ENCODE results near the gene SPEG. TPM values are rescaled to one million over a fixed set of nuclear protein-coding genes. Genes with fewer than 3 reads are reported as not detected.

Gene SPEG
- total RNA-seq, 1 experiment from 2014 or later, result 16.7 TPM

DNA sequence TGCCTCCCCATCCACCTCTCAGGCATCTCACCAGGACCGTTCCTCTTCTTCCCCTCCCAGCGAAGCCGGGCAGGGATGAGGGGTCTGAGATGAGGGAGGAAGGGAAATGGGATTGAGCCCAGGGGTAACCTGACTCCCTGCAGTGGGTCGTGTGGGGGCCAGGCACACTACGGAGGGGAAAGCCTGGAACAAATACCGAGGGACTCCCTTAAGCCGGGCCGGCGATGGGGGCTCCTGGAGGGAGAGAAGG is 250 bp upstream of the SPEG start:
- intact Hi-C loops (cut with micrococcal nuclease; ENCODE audit: unreplicated experiment), result no loop called here
- Mint-ChIP-seq H3K27me3 (ENCODE audit: unreplicated experiment) (no peaks in the 10 kb centered on the region), H3K9me3 (ENCODE audit: low read depth, unreplicated experiment) (no peaks in the 10 kb centered on the region), H3K36me3 (ENCODE audit: insufficient read depth, unreplicated experiment) (no peaks in the 10 kb centered on the region), H3K27ac (ENCODE audit: unreplicated experiment) (no peak overlapping the region), H3K4me1 (ENCODE audit: low read depth, unreplicated experiment) (no peaks in the 10 kb centered on the region), H3K4me3 (ENCODE audit: low read depth, unreplicated experiment) (no peak overlapping the region)
- CTCF ChIA-PET, result interaction anchor here (1.0 kb wide), 1 partner anchor 32 kb away, joined by 3 read pairs; no protein-coding TSS in a partner anchor
- BruUV-seq (replicated peaks), result no TSS peak
- TF ChIP-seq, protein P1, sequence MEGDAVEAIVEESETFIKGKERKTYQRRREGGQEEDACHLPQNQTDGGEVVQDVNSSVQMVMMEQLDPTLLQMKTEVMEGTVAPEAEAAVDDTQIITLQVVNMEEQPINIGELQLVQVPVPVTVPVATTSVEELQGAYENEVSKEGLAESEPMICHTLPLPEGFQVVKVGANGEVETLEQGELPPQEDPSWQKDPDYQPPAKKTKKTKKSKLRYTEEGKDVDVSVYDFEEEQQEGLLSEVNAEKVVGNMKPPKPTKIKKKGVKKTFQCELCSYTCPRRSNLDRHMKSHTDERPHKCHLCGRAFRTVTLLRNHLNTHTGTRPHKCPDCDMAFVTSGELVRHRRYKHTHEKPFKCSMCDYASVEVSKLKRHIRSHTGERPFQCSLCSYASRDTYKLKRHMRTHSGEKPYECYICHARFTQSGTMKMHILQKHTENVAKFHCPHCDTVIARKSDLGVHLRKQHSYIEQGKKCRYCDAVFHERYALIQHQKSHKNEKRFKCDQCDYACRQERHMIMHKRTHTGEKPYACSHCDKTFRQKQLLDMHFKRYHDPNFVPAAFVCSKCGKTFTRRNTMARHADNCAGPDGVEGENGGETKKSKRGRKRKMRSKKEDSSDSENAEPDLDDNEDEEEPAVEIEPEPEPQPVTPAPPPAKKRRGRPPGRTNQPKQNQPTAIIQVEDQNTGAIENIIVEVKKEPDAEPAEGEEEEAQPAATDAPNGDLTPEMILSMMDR (IDR thresholded peaks at IDR 0.05; ENCODE audit: unreplicated experiment), result no peak
- no peak for DNase-seq

DNA sequence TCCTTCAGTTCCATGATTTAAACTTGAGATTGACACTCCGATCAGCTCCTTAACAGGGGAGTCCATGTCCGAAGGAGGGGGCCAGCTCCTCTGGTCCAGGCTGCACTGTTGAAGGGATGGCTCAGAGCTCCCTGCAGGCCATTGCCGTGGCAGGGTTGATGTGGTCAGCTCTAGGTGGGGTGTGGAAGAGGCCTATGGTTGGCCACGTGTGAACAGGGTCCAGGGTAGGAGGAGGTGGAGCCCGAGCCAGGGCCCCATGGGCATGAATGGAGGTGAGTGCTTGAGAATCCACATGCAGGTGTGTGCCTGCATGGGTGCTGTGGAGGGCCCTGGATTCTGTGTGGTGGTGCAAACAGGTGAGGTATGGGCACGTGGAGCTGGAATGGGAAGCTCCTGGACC is 1.1 kb downstream of the SPEG start:
- CTCF ChIA-PET, result no interaction called here
- Mint-ChIP-seq H3K36me3 (ENCODE audit: insufficient read depth, unreplicated experiment) (no peaks in the 10 kb centered on the region), H3K9me3 (ENCODE audit: low read depth, unreplicated experiment) (no peaks in the 10 kb centered on the region), H3K27ac (ENCODE audit: unreplicated experiment) (no peak overlapping the region), H3K27me3 (ENCODE audit: unreplicated experiment) (peaks cover 3% of the 10 kb centered on the region), H3K4me3 (ENCODE audit: low read depth, unreplicated experiment) (no peak overlapping the region), H3K4me1 (ENCODE audit: low read depth, unreplicated experiment) (peaks cover 2% of the 10 kb centered on the region)
- DNase-seq, result no peak
- intact Hi-C loops (cut with micrococcal nuclease; ENCODE audit: unreplicated experiment), result no loop called here
- TF ChIP-seq, protein P1 (IDR thresholded peaks at IDR 0.05; ENCODE audit: unreplicated experiment), result no peak
- BruUV-seq (replicated peaks), result no TSS peak

DNA sequence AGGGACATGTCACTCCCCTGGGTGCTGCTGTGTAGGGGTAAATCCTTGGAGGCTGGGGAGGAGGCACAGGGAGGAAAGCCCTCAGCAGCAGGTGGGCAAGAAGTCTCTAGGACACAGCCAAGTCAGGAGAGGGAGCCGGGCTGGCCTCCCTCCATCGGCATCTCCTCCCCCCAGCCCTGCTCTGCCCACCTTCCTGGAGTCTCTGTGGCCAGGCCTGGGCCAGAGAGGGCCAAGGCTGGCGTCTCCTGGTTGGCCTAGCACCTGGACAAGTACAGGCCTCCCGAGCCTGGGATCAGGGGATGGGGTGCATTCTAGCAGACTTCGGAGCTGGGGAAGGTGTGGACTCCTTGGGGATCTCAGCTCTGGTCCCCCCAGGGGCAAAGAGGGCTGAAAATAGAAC is 1.8 kb downstream of the SPEG start:
- H3K27me3 Mint-ChIP-seq (ENCODE audit: unreplicated experiment), result peaks cover 11% of the 10 kb centered on the region
- BruUV-seq (replicated peaks), result no TSS peak
- intact Hi-C loops (cut with micrococcal nuclease; ENCODE audit: unreplicated experiment), result no loop called here
- no peak overlapping the region for H3K4me3 Mint-ChIP-seq (ENCODE audit: low read depth, unreplicated experiment)
- TF ChIP-seq, protein P1 (IDR thresholded peaks at IDR 0.05; ENCODE audit: unreplicated experiment), result no peak
- no peaks in the 10 kb centered on the region for H3K9me3 Mint-ChIP-seq (ENCODE audit: low read depth, unreplicated experiment)
- H3K36me3 Mint-ChIP-seq (ENCODE audit: insufficient read depth, unreplicated experiment), result peaks cover 3% of the 10 kb centered on the region
- peaks cover 10% of the 10 kb centered on the region for H3K4me1 Mint-ChIP-seq (ENCODE audit: low read depth, unreplicated experiment)
- no peak for DNase-seq
- CTCF ChIA-PET, result interaction anchor here (1.3 kb wide), 1 partner anchor 34 kb away, joined by 3 read pairs; no protein-coding TSS in a partner anchor
- no peak overlapping the region for H3K27ac Mint-ChIP-seq (ENCODE audit: unreplicated experiment)

DNA sequence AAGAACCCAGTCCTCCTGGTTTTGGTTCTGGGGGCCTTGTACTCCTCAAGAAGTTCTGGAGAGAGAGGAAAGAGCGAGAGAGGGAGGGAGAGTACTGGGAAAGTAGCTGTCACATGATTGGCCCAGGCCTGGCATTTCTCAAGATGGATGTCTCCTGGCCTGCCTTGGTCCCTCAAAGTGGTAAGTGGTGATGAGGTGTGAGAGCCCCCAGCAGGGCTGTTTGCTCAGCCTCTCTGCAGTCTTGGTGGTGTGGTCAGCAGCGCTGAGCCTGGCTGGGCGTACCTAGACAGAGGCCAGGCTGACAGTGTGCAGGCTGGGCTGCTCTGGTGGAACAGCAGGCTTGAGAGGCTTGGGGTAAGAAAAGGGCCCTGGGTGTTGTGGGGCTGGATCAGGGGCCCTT is 2.5 kb downstream of the SPEG start:
- Mint-ChIP-seq H3K9me3 (ENCODE audit: low read depth, unreplicated experiment) (no peaks in the 10 kb centered on the region), H3K4me3 (ENCODE audit: low read depth, unreplicated experiment) (no peak overlapping the region), H3K36me3 (ENCODE audit: insufficient read depth, unreplicated experiment) (peaks cover 7% of the 10 kb centered on the region), H3K4me1 (ENCODE audit: low read depth, unreplicated experiment) (peaks cover 11% of the 10 kb centered on the region), H3K27ac (ENCODE audit: unreplicated experiment) (no peak overlapping the region), H3K27me3 (ENCODE audit: unreplicated experiment) (peaks cover 13% of the 10 kb centered on the region)
- intact Hi-C loops (cut with micrococcal nuclease; ENCODE audit: unreplicated experiment), result no loop called here
- TF ChIP-seq, protein P1 (IDR thresholded peaks at IDR 0.05; ENCODE audit: unreplicated experiment), result no peak
- no TSS peak for BruUV-seq (replicated peaks)
- no peak for DNase-seq
- CTCF ChIA-PET, result interaction anchor here (0.9 to 1.3 kb wide), 2 partner anchors 35 to 93 kb away, joined by 3 read pairs; no protein-coding TSS in a partner anchor

Data from Calu3 (cell line).